Dermis blood vessel endothelial cell (primary cell): Measurements from ENCODE around the gene NUDCD3. TPM values are rescaled to one million over a fixed set of nuclear protein-coding genes. Genes with fewer than 3 reads are reported as not detected.

ENCODE experiments used
- DNase-seq: peaks from one replicate; pipeline ENCODE4 v3.0.0; 2010
- total RNA-seq: library from RNA; depleted of rRNA; stranded (reverse); fragments of >200 nt; gene quantifications from 2 replicates; pipeline ENCODE4 v1.2.3, GENCODE V29; 2014

The NUDCD3 gene
- 71.6 and 143 TPM in 2 replicates for total RNA-seq

DNA sequence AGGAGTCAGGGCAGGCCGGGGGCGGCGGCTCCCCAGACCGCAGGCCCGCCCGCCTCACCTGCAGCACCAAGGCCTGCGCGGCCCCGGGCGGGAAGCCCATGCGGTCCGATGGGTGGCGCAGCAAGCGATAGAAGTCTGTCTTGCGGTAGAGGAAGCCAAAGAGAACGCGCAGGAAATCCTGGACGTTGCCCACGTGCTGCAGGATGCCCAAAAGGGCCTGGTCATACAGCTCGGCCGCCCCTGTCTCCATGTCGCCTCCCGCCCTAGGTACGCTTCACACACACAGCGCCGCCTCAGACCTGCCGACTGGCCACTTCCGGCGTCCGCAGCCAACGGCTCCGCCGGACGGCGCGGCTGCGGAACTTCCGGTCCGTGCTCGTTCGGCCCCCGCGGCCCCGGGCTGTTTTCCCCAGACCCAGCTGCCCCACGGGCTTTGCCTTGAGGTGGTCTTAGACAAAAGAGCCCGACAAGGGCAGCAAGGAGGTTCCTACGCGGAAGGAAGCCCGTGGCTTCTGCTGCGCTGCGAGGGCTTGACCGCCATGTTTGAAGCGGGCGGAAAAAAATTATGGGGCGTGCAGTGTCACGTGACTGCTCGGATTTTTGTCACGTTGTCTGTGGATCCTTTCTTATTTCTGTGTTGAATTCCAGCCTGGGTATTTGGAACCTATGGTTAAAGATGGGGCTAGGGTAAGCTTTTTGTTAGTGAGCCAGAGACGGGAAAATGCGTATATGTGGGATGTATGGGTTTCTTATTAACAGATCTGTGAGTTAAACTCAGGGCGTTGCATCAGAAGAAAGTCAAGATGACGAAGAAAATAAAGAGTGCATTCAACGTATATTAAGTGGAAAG lies at the start of gene NUDCD3:
Gene NUDCD3, minus strand, starts transcription at position 308 of the 850 bp plus-strand sequence. Its CDS starts 58 bp downstream, at position 250.
- peak; percentile 86 for DNase-seq

DNA sequence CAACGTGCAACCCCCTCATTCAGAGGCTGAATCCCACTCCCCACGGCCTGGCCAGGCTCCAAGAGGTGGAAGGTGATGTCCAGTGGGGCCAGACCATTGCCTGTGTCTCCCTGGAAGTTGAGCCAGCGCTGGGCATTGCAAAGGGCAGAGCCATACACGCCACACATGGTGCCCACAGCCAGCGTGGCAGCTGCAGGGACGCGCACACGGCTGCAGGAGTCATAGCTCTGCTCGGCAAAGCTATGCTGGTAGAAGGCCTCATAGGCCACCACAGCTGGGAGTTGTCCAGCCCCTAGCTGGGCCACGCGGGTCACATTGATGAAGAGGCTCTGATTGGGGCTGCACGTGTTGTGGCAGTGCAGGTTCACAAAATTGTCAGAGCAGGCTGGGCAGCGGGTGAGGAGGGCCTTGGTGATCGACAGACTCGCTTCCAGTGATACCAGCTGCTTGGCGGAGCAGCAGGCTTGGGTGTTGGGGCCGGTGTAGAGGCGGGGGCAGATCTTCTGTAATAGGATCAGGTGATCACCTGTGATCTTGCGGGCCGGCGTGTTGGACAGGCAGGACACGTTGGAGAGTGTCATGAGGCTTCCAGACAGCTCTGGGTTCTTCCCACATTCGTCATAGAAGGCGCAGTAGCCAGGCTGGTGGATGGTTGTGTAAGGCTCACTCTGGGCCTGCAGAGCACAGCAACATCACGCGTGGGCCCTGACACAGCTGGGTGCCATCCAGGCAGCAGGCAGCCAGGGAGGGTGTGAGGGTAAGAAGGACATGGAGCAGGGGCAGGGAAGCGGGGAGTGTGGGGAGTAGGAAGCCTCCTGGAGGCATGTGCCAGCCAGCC lies 49.4 kb upstream of the NUDCD3 start:
- DNase-seq = no peak

DNA sequence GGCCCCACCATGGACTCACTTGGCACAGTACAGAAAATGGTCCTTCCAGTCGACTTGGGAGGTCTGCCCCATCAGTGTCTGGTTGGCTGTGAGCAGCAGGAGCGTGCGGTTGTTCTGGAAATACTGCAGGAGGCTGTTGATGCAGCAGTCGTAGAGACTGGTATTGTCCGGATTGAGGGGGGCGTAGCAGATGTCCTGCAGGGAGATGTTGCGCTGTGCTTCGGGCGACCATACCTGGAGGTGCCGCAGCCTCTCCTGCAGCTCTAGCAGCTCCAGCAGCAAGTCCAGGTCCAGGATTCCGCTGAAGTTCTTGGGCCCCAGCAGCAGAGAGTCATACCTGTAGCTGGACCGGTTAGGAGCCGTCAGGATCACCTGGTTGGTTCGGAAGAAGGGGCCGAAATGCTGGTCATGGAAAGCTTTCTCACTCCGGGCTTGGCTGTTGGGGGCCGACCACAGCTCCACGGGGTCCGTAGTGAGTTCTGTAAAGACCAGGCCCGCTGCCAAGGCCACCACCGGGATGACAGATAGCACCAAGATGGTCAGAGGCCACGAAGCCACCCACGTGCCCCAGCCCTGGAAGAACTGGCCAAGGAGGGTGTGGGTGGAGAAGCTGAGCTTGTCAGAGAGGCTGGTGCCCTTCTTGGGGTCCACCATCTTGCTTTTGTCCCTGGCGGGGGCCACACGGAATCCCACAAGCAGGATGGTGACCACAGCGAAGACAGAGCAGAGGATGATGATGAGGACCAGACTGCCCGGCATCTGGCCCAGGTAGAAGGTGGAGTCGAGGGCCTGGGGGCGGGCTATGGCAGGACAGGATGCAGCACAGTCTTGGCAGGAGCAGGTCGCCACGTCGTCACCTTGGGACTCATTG lies 48.6 kb upstream of the NUDCD3 start:
- DNase-seq = no peak

DNA sequence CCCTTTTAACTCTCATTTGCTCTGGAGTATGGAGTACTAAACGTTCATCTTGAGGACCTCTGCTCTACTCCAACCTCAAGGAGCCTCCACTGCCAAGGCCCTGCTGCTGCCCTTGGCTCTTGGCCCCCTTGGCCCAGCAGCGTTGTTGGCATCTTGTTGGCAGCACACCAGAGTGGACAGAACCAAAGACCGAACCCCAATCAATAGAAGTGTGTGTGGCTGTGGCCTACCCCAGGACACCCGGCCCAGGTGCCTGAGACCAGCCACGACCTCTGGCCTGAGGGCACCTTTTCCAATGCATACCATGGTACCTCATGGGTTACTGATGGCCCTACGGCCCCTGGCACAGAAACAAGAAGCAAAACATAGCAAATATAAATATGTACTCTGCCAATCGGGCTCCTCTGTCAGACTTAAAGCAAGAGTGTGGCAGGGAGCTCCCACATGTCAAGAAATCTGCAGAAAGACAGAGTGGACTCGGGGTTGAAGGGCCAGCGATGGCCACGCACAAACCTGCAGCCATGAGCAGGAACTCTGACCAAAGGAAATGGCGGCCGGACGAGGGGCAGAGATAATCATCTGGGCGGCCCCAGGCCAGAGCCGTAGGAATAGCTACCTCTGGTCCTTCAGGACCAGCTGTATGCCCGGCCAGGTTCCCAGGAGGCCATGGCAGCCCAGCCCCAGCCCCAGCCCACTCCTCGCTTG lies 47.8 kb upstream of the NUDCD3 start:
- DNase-seq = no peak

DNA sequence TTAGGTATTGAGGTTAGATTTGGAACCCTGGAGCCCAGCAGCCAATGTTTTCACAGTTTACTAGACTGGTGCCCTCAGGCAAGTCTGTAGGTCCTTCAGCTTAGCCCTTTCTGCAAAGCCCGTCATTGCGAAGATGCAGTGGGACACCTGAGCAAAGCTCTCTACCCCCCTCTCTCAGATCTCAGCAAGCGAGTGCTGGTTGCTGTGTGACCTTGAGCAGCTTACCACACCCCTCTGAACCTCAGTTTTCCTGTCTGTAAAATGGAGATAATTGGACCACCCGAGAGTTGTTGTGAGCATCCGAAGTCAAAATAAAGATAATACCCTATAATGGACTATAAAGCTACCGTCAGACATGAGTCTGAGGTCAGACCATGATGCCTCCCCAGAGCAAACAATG lies 47.0 kb upstream of the NUDCD3 start:
- DNase-seq = no peak

DNA sequence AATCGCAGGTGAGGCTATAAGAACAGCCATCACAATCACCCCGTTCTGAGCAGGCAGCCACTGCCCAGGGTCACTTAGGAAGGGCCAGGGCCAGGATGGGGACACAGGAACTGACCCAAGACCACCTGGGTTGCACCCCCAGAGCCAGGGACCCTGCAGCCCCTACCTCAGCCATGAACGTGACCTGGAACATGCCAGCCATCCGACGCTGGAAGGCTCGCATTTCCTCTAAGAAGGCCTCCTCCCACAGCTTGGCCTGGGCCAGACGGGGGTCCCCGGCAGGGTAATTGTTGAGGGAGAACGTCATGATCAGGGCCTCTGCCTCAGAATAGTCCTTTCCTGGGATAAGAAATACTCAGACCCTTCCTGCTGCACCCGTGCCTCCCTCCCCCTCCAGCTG lies 45.6 kb upstream of the NUDCD3 start:
- DNase-seq = no peak

DNA sequence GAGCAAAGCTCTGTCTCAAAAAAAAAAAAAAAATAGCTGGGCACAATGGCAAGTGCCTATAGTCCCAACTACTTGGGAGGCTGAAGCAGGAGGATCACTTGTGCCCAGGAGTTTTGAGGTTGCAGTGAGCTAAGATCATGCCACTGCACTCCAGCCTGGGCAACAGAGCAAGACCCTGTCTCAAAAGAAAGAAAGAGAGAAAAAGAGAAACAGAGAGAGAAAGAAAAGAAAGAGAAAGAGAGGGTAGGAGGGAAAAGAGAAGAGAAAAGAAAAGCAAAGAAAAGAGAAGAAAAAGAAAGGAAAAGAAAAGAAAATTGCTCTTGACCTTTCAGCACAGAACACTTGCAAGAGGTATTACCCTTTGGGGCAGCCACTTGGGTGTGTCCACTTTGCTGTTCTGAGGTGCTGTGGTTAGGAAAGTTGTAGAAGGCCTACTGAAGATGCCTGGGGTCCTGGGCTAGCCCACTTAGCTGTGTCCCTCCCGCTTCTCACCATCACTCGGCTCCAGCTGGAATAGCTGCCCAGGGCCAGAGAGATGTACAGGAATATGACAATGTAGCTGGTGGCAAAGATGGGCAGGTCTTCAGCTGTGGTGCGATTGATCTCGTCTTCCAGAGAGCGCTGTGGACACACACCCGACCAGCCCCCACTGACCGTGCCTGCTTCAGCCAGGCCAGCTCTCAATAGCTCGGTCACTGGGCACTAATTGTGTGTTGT lies 45.0 kb upstream of the NUDCD3 start:
- no peak for DNase-seq

DNA sequence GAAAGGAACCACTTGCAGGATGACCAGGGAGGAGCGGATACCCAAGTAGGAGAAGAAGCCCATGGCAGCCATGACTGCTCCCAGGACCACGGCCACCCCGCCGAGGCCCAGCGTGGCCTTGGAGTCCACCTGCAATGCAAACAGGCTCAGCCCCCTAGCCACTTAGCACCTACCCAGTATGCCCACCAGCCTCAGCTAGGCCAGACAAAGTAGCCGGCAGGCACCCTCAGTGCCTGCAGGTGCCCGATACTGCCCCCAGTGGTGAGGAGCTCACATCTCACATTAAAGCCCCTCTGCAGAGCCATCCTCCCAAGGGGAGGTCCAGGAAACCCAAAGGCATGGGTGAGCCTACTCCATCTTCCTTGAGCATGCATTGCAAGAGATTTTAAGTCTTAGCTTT lies 44.0 kb upstream of the NUDCD3 start:
- DNase-seq = peak; percentile 57

DNA sequence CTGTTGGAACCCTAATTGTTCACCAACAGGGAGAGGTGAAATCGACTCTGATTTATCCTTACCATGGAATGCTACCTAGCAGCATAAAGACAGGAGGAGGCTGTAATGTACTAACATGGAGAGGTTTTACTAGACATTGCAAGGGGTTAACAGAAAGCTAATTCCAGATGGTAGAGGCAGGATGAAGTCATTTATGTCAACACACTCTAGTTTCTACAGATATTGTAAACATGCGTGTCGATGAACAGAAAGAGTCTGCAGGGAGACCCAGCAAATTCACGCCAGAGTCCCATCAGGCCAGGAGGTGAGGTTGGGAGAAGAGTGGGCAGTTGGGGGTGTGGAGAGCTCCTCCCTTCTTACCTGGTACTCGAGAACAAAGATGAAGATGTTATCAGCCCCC lies 43.6 kb upstream of the NUDCD3 start:
- no peak for DNase-seq

DNA sequence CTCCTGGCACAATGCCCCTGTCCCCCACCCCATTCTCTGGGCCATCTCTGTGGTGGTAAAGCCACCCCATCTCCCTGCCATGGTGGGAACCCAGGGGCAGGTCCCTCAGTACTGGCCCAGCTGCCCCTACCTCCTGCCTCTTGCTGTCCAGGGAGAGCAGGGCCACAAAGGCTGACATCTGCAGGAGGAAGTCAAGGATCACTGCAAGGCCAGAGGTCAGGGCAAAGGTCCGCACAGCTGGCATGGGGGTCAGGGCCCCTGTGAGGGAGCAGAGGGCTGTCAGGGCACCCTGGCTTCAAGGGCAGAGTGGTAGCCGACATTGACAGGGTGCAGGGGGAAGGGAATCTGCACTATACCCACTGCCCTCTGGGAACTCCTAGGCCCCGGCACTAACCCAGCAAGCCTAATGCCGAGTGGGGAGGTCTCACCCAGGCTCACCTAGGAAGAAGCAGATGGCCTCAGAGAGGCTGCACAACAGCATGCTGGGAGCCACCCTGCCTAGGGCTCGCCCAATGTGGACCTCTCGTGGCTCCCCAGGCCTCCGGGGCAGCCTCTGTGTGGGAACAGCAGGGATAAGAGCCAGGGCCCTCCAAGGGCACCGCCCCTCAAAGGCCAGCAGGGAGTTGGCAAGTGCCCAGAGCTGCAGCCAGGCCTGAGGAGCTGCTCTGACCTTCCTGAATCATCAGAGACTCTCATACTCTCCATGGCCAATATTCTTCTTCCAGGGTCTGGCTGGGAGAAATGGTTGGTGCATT lies 43.0 kb upstream of the NUDCD3 start:
- no peak for DNase-seq

DNA sequence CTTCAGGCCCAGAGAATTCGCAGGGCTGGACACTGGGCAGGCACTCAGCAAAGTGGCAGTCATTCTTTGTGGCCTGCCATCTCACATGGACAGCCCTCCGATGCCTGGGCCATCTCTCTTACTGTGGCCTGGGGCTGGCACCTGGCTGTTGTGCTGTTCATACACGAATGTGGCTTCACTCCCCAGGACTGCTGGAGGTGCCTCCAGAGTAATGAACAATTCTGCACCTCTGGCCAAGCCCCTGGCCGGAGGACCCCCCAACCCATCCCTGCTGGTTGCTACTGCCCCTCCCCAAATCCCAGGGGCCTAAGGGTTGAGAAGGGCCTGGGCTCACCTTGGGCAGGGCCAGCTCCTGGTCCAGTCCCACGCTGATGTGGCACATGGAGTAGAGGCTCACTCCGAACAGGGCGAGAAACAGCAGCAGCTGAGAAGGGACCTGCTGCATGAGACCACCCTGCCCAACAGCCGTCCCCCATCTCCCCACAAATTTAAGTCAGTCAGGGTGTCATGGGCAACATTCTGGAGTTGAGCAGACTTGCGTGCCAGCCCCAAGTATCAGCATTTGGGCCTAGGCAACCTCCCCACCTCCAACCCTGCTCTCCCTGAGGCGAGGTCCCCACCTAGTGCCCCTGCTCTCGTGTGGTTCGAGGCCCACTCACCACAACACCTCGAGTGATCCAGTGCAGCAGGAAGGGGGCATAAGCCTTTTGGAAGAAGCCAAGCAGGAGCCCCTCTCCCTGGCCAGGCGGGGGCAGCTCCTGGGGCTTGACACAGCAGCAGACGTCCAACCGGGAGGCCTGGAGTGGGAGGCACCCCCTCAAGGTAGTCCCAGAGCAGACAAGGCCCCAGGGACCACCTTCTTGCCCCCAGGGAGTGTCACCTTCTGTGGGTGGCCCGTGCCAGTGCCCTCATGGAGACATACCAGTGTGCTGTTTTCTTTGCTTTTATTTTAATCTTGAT lies 41.2 kb upstream of the NUDCD3 start:
- DNase-seq = no peak

DNA sequence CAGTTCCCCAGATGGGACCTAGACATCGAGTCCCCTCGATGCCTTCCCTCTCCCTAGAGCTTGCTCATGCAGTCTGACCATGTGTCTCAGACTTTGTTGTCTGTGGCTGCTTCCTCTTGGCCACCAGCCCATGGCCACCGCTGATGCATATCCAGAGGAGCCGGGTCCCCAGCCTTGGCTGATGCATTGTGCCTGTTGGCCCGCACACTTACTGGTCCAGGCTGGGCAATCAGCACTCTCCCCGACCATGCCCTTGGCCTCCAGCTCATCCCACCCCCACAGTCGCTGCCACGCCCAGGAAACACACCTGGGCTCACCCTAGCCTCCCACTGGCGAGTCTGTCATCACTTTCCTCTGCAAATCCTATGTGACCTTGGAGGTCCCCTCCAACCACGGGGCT lies 40.5 kb upstream of the NUDCD3 start:
- no peak for DNase-seq

DNA sequence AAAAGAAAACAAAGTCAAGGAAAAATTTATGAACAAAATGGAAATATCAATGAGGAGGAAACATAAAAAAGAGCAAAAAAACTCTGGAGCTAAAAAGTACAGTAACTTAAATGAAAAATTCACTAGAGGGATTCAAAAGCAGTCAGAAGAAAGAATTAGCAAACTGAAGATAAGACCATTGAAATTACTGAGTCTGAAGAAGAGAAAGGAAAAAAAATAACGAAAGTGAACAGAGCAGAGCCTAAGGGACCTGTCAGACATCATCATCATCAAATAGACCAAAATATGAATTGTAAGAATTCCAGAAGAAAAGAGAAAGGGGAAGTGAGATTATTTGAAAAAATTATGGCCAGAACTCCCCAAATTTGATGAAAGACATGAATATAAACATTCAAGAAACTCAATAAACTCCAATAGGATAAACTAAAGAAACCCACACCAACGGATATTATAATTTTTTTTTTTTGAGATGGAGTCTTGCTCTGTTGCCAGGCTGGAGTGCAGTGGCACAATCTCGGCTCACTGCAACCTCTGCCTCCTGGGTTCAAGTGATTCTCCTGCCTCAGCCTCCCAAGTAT lies 34.4 kb upstream of the NUDCD3 start:
- no peak for DNase-seq

DNA sequence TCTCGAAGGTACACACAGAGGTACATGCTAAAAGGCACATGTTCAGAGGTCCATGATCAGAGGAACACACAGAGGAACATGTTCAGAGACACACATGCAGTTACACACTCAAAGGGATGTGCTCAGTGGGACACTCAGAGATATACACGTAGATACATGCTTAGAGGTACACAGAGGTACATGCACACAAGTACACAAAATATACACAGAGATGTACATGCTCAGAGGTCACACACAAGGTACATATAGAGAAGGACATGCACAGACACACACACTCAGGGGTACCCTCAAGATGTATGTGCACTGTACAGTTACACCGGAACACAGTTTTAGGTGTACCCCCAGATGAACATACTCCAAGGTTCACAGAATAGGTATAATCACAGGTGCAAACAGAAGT lies 31.9 kb upstream of the NUDCD3 start:
- no peak for DNase-seq

DNA sequence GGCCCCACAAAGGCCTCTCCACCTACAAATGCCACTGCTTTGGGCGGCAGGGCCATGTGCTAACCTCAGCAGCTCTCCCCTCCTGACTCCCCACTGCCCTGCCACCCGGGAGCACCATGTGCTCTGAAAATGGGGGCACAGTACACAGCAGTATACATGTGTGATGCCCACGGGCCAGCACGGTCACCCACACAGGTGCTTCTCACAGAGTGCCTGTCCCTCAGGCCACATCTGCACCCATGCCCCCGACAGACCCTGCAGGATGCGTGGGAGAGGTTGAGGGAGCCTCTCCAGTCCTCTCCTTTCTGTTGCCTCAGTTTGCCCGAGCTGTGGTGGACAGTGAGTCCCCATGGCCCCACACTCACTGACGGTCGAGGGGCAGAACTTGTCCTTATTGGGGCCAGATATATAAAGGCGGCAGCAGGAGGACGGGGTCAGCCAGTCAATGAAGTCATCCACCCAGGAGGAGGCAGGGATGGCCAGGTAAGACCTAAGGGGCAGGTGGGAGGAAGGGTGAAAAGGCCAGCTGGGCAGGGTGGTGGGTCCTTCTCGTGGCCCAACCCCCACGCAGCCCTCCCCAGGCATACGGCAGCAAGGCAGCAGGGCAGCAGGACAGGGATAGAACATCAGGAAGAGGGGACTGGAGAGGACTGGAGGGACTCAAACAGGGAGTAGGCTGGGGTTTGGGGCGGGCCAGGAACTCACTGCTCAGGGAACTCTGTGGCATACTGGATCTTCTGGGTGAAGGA lies 31.1 kb upstream of the NUDCD3 start:
- DNase-seq = no peak

DNA sequence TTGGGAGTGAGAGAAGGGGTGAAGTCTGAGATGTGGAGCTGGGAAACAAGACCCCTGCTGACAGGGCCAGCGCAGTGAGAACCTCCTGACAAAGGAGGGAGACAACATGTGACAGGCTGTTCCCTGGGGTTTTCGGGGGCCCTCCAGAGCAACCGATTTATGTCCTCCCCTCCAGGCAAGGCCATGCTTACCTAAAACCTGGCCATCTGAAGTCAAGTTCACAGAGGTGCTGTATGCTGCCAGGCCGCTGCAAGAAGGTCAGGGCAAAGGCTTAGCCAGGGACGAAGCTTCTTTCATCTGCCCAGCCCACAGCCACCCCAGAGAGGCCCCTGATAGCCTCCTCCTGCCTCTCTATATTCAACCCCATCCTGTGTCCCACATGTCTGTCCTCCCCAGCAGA lies 30.1 kb upstream of the NUDCD3 start:
- no peak for DNase-seq

DNA sequence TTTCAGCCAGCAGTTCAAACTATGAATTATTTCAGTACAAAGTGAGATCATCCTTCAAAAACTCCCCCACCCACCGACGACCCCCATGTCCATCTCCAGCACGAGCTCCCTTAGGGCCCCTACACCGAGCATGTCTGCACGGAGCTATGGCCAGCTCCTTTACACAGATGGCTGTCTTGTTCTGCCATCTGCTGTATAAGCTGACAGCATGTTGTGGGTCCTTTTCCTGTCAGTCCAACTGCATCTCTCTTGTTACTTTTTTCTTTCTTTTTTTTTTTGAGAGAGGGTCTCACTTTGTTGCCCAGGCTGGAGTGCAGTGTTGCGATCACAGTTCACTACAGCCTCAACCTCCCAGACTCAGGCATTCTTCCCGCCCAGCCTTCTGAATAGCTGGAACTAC lies 29.1 kb upstream of the NUDCD3 start:
- DNase-seq = no peak

DNA sequence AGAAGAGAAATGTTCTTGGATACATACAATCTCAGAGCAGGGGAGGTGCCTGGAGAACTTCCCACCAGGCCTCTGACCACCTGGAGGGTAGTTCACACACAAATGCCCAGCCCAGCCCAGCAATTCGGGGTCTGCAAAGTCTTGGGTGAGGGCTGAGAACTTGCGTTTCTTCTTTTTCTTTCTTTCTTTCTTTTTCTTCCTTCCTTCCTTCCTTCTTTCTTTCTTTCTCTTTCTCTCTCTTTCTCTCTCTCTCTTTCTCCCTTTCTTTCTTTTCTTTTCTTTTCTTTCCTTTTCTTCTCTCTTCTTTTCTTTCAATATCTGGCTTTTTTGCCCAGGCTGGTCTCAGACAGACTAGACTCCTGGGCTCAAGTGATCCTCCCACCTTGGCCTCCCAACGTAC lies 28.3 kb upstream of the NUDCD3 start:
- no peak for DNase-seq
